CD4-positive, alpha-beta T cell (primary cell): ENCODE data around the gene IL6R. TPM values are rescaled to one million over a fixed set of nuclear protein-coding genes. Genes with fewer than 3 reads are reported as not detected.

Experiments used
- ATAC-seq: fragments of 200-7000 bp; cut with Tn5 transposase; one replicate; pipeline ENCODE4 v1.10.0; 2022; ENCODE audit warnings: mild to moderate bottlenecking; ENCODE audit not compliant: poor library complexity
- CTCF ChIA-PET: fragments of 350-600 bp; sonication (Branson Sonifier 250); formaldehyde crosslinking; loops from one replicate; lab custom pipeline; 2021; ENCODE audit warnings: antibody characterized with exemption, inconsistent platforms; lab: Charles Lee
- POLR2A ChIA-PET: fragments of 350-600 bp; sonication (Branson Sonifier 250); formaldehyde crosslinking; loops from one replicate; lab custom pipeline; 2021; ENCODE audit warnings: antibody characterized with exemption, inconsistent platforms; lab: Charles Lee
- DNase-seq, 14 experiments: peaks; one replicate each; pipeline ENCODE4 v3.0.0-alpha.2; 2013 to 2020; ENCODE audit warnings: mixed read lengths in 2 of 14
- H3K27ac ChIP-seq, 2 donors: one replicate each; pipeline versions ENCODE4 v1.5.1 to v1.7.0; 2013; ENCODE audit warnings: low read length in 2 of 2, low read depth in 1 of 2, mild to moderate bottlenecking in 1 of 2
- H3K27me3 ChIP-seq, 2 experiments: 1 replicate in 1 of 2; 2 replicates in 1 of 2; pipeline versions ENCODE4 v1.6.1 to v1.7.0; 2013; ENCODE audit warnings: low read length in 2 of 2, control low read depth in 1 of 2, mild to moderate bottlenecking in 1 of 2, moderate library complexity in 1 of 2; ENCODE audit not compliant: insufficient read depth in 2 of 2, control insufficient read depth in 1 of 2
- H3K36me3 ChIP-seq: one replicate; pipeline ENCODE4 v1.6.1; 2013; ENCODE audit warnings: low read length, control low read depth; ENCODE audit not compliant: insufficient read depth
- H3K4me1 ChIP-seq: one replicate; pipeline ENCODE4 v1.6.1; 2013; ENCODE audit warnings: low read length, control low read depth; ENCODE audit not compliant: insufficient read depth
- H3K4me3 ChIP-seq: one replicate; pipeline ENCODE4 v1.5.1; 2013; ENCODE audit warnings: mild to moderate bottlenecking, low read length, moderate library complexity
- H3K9me3 ChIP-seq, 2 experiments: 1 replicate in 1 of 2; 2 replicates in 1 of 2; pipeline versions ENCODE4 v1.6.1 to v1.7.0; 2013; ENCODE audit warnings: low read length in 2 of 2, mild to moderate bottlenecking in 2 of 2, control low read depth in 1 of 2, moderate library complexity in 1 of 2; ENCODE audit not compliant: control insufficient read depth in 1 of 2, insufficient read depth in 1 of 2
- H3K27ac Mint-ChIP-seq: one replicate; pipeline ENCODE4 v1.8.0; 2020; ENCODE audit warnings: mixed read lengths
- H3K27me3 Mint-ChIP-seq: one replicate; pipeline ENCODE4 v1.8.0; 2021; ENCODE audit warnings: mixed read lengths
- H3K36me3 Mint-ChIP-seq: one replicate; pipeline ENCODE4 v1.8.0; 2021; ENCODE audit warnings: low read depth, mixed read lengths
- H3K4me1 Mint-ChIP-seq: one replicate; pipeline ENCODE4 v1.8.0; 2021; ENCODE audit warnings: low read depth, mixed read lengths
- H3K4me3 Mint-ChIP-seq: one replicate; pipeline ENCODE4 v1.8.0; 2020; ENCODE audit warnings: mild to moderate bottlenecking, mixed read lengths
- H3K9me3 Mint-ChIP-seq: one replicate; pipeline ENCODE4 v1.8.0; 2020; ENCODE audit warnings: mixed read lengths
- intact Hi-C, 2 experiments: fragments of 100-400 bp; cut with DNase I in 1 of 2; cut with micrococcal nuclease in 1 of 2; formaldehyde crosslinking; loops; one replicate each; pipeline versions ENCODE4 v1.15.1 to v1.9.0; 2023 to 2025; cut with DNase I, micrococcal nuclease
- total RNA-seq, 174 experiments: library from RNA in 2 of 174; stranded (reverse) in 2 of 174; gene quantifications; one replicate each; pipeline ENCODE4 v1.2.3 and lab custom pipeline; 2021 to 2026
- TF ChIP-seq, protein P1 (sequence below): fragments of 200-600 bp; IDR thresholded peaks from one replicate; pipeline ENCODE4 v1.8.0; 2022; ENCODE audit warnings: antibody characterized with exemption, mild to moderate bottlenecking

IL6R gene
- total RNA-seq, 2 experiments from 2014 or later: 31.7 to 35.0 TPM

GRCh38 chr1:154422521-154422920 lies 17.4 kb downstream of the IL6R start:
- ATAC-seq: no peak
- no peak for DNase-seq
- H3K27me3 Mint-ChIP-seq: no peaks in the 10 kb centered on the region
- H3K9me3 Mint-ChIP-seq: no peaks in the 10 kb centered on the region
- intact Hi-C loops: loop anchor here in 1 of 2 experiments (5.0 kb wide), 1 partner anchor 40 kb away; no protein-coding TSS in a partner anchor
- no peaks in the 10 kb centered on the region for H3K27me3 ChIP-seq
- peaks cover 58% of the 10 kb centered on the region for H3K36me3 Mint-ChIP-seq
- no peak overlapping the region for H3K4me3 ChIP-seq
- H3K27ac Mint-ChIP-seq: peak overlapping the region; percentile 91
- H3K9me3 ChIP-seq: no peaks in the 10 kb centered on the region
- H3K27ac ChIP-seq: no peak overlapping the region
- H3K4me1 Mint-ChIP-seq: peaks cover 90% of the 10 kb centered on the region
- H3K36me3 ChIP-seq: peaks cover 21% of the 10 kb centered on the region
- H3K4me1 ChIP-seq: peaks cover 91% of the 10 kb centered on the region
- CTCF ChIA-PET: no interaction called here
- POLR2A ChIA-PET: no interaction called here
- TF ChIP-seq, protein P1, sequence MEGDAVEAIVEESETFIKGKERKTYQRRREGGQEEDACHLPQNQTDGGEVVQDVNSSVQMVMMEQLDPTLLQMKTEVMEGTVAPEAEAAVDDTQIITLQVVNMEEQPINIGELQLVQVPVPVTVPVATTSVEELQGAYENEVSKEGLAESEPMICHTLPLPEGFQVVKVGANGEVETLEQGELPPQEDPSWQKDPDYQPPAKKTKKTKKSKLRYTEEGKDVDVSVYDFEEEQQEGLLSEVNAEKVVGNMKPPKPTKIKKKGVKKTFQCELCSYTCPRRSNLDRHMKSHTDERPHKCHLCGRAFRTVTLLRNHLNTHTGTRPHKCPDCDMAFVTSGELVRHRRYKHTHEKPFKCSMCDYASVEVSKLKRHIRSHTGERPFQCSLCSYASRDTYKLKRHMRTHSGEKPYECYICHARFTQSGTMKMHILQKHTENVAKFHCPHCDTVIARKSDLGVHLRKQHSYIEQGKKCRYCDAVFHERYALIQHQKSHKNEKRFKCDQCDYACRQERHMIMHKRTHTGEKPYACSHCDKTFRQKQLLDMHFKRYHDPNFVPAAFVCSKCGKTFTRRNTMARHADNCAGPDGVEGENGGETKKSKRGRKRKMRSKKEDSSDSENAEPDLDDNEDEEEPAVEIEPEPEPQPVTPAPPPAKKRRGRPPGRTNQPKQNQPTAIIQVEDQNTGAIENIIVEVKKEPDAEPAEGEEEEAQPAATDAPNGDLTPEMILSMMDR: no peak
- peak overlapping the region; percentile 20 for H3K4me3 Mint-ChIP-seq

- Mint-ChIP-seq H3K4me1 (peaks cover 92% of the 10 kb centered on the region), H3K27ac (peak overlapping the region; percentile 91), H3K27me3 (no peaks in the 10 kb centered on the region), H3K4me3 (peak overlapping the region; percentile 10), H3K9me3 (no peaks in the 10 kb centered on the region), H3K36me3 (peaks cover 60% of the 10 kb centered on the region)
- Histone ChIP-seq H3K27me3 (no peaks in the 10 kb centered on the region), H3K4me1 (peaks cover 90% of the 10 kb centered on the region), H3K36me3 (peaks cover 25% of the 10 kb centered on the region), H3K4me3 (no peak overlapping the region), H3K27ac (no peak overlapping the region), H3K9me3 (no peaks in the 10 kb centered on the region)
- no peak for ATAC-seq
- intact Hi-C loops: loop anchor here in 1 of 2 experiments (5.0 kb wide), 1 partner anchor 39 kb away; no protein-coding TSS in a partner anchor
- TF ChIP-seq, protein P1: no peak
- ChIA-PET CTCF (interaction anchor here (1.3 kb wide), 1 partner anchor 16 kb away, joined by 3 read pairs; no protein-coding TSS in a partner anchor), POLR2A (interaction anchor here (1.1 to 1.2 kb wide), 2 partner anchors 8 to 15 kb away, joined by 3 to 5 read pairs; no protein-coding TSS in a partner anchor)
- peak in 1 of 14 experiments; percentile 52 for DNase-seq
Measured at GRCh38 chr1:154423304-154423987, 18.3 kb downstream of the IL6R start.

DNA sequence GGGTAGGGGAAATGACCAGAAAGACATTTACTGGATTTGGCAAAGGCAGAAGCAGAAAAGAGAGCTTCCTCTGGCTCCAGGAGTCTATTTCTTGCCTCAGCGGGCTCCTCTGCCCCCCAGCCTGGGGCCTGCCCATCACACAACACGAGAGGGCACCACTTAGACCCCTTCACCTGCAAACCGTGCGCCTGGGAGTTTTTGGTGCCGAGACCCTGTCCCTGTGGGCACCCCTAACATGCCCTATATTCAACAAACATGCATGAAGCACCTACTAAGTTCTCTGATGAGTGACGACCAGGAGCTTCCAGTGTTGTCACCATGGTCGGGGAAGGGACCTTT lies 18.8 kb downstream of the IL6R start:
- Histone ChIP-seq H3K27ac (no peak overlapping the region), H3K36me3 (peaks cover 30% of the 10 kb centered on the region), H3K4me1 (peaks cover 90% of the 10 kb centered on the region), H3K4me3 (no peak overlapping the region), H3K9me3 (no peaks in the 10 kb centered on the region), H3K27me3 (no peaks in the 10 kb centered on the region)
- H3K4me1 Mint-ChIP-seq: peaks cover 91% of the 10 kb centered on the region
- no peaks in the 10 kb centered on the region for H3K27me3 Mint-ChIP-seq
- H3K36me3 Mint-ChIP-seq: peaks cover 65% of the 10 kb centered on the region
- POLR2A ChIA-PET: interaction anchor here (1.1 to 1.2 kb wide), 2 partner anchors 9 to 16 kb away, joined by 3 to 5 read pairs; no protein-coding TSS in a partner anchor
- no peak overlapping the region for H3K4me3 Mint-ChIP-seq
- peak overlapping the region; percentile 91 for H3K27ac Mint-ChIP-seq
- intact Hi-C loops: loop anchor here in 1 of 2 experiments (5.0 kb wide), 1 partner anchor 38 kb away; no protein-coding TSS in a partner anchor
- ATAC-seq (no peak), DNase-seq (no peak)
- CTCF ChIA-PET: interaction anchor here (1.3 kb wide), 1 partner anchor 15 kb away, joined by 3 read pairs; no protein-coding TSS in a partner anchor
- H3K9me3 Mint-ChIP-seq: no peaks in the 10 kb centered on the region
- TF ChIP-seq, protein P1: no peak
